ENCODE measurements around the gene CELA2B. TPM values are rescaled to one million over a fixed set of nuclear protein-coding genes. Genes with fewer than 3 reads are reported as not detected.

CELA2B gene
- total and polyA plus RNA-seq, 11 donors, result not detected

GRCh38 chr1:15500184-15501178 is 24.6 kb downstream of the CELA2B start:
- peaks cover 0 to 6% (median 0%) of the 10 kb centered on the region in 12 donors for H3K9me3 ChIP-seq
- intact Hi-C loops (cut with DNase I), result loop anchor here in 8 of 10 donors (5.0 to 10.0 kb wide), 3 partner anchors 173 to 178 kb away; no protein-coding TSS in a partner anchor
- DNase-seq (no peak), ATAC-seq (no peak)
- H3K4me1 ChIP-seq, result no peaks in the 10 kb centered on the region
- H3K27me3 ChIP-seq, result no peaks in the 10 kb centered on the region
- H3K4me3 ChIP-seq, result no peak overlapping the region
- 74 to 84% (median 80%) methylated on average over 19 of the region's 19 CpGs for WGBS, 4 donors
- no peak overlapping the region for H3K27ac ChIP-seq
- H3K36me3 ChIP-seq, result peaks cover 0 to 66% (median 43%) of the 10 kb centered on the region in 9 donors
- TF ChIP-seq POLR2A (IDR thresholded peaks at IDR 0.05) (no peak), CTCF (IDR thresholded peaks at IDR 0.05) (no peak)

- H3K36me3 ChIP-seq, result peaks cover 0 to 66% (median 47%) of the 10 kb centered on the region in 9 donors
- DNase-seq (peak; percentile 45 to 79 (median 56)), ATAC-seq (peak in 3 of 4 donors; percentile 34 to 74 (median 56))
- no peak overlapping the region for H3K27ac ChIP-seq
- no peak overlapping the region for H3K4me3 ChIP-seq
- H3K27me3 ChIP-seq, result no peaks in the 10 kb centered on the region
- H3K9me3 ChIP-seq, result peaks cover 0 to 6% (median 0%) of the 10 kb centered on the region in 12 donors
- intact Hi-C loops (cut with DNase I), result loop anchor here in 8 of 10 donors (5.0 to 10.0 kb wide), 3 partner anchors 174 to 179 kb away; no protein-coding TSS in a partner anchor
- no peak for TF ChIP-seq POLR2A (IDR thresholded peaks at IDR 0.05)
- peak; percentile 44 to 75 (median 61) for TF ChIP-seq CTCF (IDR thresholded peaks at IDR 0.05)
- H3K4me1 ChIP-seq, result no peaks in the 10 kb centered on the region
- WGBS, 4 donors, result 60 to 61% (median 60%) methylated on average over 17 of the region's 17 CpGs
These were observed 25.5 kb downstream of the CELA2B start for GRCh38 chr1:15501208-15502032.

GRCh38 chr1:15504436-15504835 is 28.5 kb downstream of the CELA2B start:
- H3K4me1 ChIP-seq, result peaks cover 0 to 23% (median 5%) of the 10 kb centered on the region in 12 donors
- peaks cover 0 to 55% (median 40%) of the 10 kb centered on the region in 9 donors for H3K36me3 ChIP-seq
- H3K4me3 ChIP-seq, result no peak overlapping the region
- DNase-seq (no peak), ATAC-seq (no peak)
- H3K27me3 ChIP-seq, result no peaks in the 10 kb centered on the region
- intact Hi-C loops (cut with DNase I), result loop anchor here in 8 of 10 donors (5.0 to 10.0 kb wide), 3 partner anchors 177 to 182 kb away; no protein-coding TSS in a partner anchor
- no peak for TF ChIP-seq POLR2A (IDR thresholded peaks at IDR 0.05)
- TF ChIP-seq CTCF (IDR thresholded peaks at IDR 0.05), result no peak
- 92 to 98% (median 95%) methylated on average over 4 of the region's 4 CpGs for WGBS, 4 donors
- H3K27ac ChIP-seq, result no peak overlapping the region
- H3K9me3 ChIP-seq, result no peaks in the 10 kb centered on the region

All from heart left ventricle (tissue), 16 donors.